G401 (cell line): ENCODE data around the gene FAM89B. TPM values are rescaled to one million over a fixed set of nuclear protein-coding genes. Genes with fewer than 3 reads are reported as not detected.

Experiments used
- DNase-seq: peaks from one replicate; pipeline ENCODE4 v3.0.0-alpha.2; 2015; ENCODE audit warnings: low spot score
- in situ Hi-C: cut with HindIII; loops from 2 replicates; pipeline ENCODE4 v1.10.0; 2016; ENCODE audit warnings: low sequenced_read_pairs, mixed read lengths
- total RNA-seq: library from RNA; depleted of rRNA; stranded (reverse); fragments of >200 nt; shearing (Covaris generic); gene quantifications from 2 replicates; pipeline ENCODE4 v1.2.3, GENCODE V29; 2014

The FAM89B gene
- total RNA-seq, 1 experiment from 2014 or later, result 28.1 TPM

DNA sequence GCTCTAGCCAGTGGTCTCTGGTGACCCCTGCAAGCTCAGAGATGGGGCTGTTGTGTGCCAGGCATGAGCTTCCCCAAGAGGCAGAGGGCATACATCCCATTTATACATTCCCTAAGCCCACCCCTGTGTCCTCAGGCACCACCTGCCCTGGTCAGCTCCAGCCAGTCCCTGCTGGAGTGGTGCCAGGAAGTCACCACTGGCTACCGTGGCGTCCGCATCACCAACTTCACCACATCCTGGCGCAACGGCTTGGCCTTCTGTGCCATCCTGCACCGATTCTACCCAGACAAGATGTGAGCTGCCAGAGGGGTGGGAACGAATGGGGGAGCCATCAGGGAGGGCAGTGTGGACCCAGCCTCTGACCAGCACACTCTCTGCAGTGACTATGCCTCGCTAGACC is 11.8 kb downstream of the FAM89B start:
- DNase-seq, result no peak
- in situ Hi-C loops, result no loop called here

DNA sequence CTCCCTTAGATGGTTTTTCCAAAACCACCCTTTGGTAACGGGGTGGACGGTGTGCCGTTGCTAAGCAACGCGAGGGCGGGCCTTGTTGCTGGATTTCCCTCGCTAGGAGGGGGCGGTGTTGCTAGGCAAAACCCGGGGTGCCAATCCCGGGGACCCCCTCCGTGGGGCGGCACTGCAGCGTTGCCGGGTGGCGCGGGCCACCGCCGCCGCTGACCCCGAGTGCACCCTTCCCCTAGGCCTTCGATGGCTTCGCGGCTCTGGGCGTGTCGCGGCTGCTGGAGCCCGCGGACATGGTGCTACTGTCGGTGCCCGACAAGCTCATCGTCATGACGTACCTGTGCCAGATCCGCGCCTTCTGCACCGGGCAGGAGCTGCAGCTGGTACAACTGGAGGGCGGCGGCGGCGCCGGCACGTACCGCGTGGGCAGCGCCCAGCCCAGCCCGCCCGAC is 12.4 kb downstream of the FAM89B start:
- in situ Hi-C loops, result no loop called here
- peak; percentile 69 for DNase-seq

DNA sequence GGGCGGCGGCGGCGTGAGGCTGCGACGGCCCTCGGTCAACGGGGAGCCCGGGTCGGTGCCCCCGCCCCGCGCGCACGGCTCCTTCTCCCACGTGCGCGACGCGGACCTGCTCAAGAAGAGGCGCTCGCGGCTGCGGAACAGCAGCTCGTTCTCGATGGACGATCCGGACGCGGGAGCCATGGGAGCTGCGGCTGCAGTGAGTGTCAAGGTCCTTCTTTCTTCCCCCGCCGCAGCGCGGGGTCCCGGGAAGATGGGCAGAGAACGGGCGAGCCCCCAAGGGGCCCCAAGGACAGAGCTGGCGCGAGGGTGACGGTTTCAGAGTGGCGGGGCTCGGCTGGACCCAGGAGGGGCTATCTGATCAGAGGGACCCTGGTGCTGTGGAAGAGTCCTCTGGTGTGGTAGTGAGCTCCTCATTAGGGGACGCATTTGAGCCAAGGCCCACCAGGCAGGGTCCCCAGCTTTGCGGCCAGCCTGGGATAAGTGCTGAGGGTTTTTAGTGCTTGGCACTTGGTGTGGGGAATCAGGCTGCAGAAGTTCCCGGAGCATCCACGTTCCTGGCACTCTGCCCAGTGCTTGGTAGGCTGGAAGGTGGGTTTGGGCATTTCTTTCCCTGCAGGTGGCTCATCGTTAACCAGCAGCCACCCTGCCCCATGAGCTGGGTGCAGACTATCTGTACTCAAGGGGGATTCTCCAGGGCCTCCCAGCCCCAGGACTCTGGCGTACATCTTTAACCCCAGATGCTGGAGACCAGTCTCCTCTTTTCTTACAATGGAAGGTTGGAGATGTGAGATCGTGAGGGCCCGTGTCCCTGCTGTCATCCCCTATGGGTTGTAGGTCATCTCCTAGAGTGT is 13.3 kb downstream of the FAM89B start:
- in situ Hi-C loops, result no loop called here
- no peak for DNase-seq

DNA sequence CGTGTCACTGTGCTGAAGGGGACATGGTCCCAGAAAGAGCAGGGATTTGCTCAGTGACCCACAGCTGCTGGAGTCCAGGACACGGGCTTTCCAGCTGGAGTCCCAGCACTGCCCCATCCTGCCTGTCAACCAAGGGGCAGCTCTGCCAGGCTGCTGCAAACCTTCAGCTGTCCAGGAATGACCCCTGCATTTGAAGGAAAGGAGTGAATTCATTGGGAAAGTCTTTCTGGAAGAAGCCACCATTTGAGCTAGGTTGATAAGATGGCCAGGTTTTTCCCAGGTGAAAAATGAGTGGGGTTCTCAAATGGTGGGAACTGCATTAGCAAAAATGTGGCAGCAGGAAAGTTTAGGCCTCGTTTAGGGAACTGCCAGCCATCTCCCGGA is 13.9 kb downstream of the FAM89B start:
- DNase-seq, result no peak

DNA sequence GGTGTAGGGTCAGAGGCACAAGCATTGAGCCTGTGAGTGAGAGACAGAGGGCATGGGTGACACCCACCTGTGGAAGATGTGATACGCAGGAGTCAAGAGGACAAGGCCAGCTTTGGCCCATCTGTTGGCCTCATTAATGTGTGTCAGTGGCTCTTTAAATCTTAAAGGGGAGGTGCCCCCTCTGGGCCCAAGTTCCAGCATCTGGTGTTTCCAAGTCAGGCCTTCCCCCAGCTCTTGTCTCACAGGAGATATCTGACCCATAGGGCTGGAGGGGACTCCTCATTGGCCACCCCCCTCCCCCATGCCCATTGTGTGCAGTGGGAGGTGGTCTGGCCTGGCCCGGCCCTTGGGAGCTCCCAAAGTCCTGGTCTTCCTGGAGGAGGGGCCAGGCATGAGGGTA is 14.3 kb downstream of the FAM89B start:
- in situ Hi-C loops, result no loop called here
- peak; percentile 71 for DNase-seq

More for the DNA sequence above, 13.9 kb downstream of the FAM89B start:
- in situ Hi-C loops, result no loop called here

DNA sequence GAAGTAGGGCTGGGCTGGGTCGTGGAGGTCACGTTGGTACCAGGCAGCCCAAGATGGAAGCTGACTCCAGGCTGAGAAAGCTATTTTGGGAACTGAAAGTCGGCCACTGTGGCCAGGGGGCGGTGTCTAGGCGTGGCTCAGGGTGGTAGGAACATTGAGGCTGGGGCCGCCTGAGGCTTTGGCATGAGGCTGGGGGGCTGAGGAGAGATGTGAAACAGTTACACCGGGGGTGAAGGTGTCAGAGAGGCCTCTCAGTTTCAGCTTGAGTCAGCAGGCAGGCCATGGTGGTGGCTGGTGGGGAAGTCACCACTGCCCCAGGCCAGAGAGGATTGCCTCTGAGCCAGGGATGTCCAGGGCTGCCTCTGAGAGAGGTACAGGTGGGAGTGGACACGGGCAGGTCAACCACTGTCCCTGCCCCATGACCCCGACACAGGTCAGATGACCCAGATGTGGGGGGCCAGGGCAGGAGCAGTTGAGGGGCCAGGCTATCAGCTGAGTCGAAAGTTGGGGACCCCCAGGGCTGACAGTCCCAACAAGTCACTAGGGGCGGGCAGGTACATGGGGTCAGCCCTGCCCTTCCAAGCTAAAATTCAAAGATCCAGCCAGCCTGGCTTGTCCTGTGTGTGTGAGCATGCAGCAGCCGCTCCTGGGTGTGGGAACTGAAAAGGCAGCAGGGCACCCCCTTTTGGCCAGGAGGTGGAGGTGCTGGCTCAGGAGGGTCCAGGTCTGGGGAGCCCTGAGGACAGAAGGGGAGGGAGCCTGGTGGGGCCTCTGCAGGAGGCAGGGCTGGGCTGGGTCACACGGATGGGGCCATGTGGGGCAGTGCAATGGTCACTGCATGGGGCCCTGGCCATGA is 16.1 kb downstream of the FAM89B start:
- in situ Hi-C loops, result no loop called here
- DNase-seq, result peak; percentile 51

DNA sequence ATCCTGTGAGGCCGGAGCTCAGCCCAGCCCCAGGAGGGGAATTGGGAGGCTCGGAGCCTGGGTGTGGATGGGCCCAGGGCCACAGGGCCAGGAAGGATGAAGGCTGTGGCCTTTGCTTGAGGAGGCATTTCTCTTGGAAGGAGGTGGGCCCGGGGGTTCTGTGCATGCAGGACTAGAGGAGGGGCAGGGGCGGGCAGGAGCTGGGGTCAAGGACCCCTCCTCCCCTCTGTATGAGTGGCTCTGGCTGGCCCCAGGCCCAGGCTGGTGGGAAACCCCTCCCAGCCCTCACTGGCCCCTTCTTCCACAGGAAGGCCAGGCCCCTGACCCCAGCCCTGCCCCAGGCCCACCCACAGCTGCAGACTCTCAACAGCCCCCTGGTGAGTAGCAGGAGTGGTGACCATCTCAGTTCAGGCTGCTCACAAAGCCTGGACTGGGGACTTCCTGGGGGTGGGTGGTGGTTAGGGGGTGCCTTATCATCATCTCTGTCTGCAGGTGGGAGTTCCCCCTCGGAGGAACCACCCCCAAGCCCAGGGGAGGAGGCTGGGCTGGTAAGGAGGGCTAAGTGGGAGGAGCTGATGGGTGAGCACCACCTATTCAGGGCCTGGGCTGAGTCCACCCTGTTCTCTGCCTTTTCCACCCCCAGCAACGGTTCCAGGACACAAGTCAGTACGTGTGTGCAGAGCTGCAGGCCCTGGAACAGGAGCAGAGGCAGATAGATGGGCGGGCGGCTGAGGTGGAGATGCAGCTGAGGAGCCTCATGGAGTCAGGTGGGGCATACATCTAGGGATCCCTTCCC is 17.3 kb downstream of the FAM89B start:
- in situ Hi-C loops, result no loop called here
- DNase-seq, result no peak

DNA sequence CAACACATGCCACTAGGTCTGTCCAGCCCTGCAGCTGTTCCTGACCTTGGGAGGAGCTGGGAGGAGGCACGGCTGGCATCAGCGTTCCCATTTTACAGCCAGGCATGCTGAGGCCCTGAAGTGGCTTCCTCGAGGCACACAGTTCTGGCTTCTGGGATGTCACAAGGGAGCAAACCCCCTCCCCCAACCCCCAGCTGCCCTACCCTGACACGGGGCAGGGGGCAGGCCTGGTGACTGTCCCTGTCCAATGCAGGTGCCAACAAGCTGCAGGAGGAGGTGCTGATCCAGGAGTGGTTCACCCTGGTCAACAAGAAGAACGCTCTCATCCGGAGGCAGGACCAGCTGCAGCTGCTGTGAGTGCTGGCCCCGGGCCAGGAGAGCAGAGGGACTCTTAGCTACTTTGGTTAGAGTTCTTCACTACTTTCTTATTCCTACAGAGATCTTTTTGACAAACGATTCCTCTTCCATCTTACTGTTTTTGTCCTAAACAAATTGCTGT is 18.0 kb downstream of the FAM89B start:
- in situ Hi-C loops, result no loop called here
- no peak for DNase-seq

DNA sequence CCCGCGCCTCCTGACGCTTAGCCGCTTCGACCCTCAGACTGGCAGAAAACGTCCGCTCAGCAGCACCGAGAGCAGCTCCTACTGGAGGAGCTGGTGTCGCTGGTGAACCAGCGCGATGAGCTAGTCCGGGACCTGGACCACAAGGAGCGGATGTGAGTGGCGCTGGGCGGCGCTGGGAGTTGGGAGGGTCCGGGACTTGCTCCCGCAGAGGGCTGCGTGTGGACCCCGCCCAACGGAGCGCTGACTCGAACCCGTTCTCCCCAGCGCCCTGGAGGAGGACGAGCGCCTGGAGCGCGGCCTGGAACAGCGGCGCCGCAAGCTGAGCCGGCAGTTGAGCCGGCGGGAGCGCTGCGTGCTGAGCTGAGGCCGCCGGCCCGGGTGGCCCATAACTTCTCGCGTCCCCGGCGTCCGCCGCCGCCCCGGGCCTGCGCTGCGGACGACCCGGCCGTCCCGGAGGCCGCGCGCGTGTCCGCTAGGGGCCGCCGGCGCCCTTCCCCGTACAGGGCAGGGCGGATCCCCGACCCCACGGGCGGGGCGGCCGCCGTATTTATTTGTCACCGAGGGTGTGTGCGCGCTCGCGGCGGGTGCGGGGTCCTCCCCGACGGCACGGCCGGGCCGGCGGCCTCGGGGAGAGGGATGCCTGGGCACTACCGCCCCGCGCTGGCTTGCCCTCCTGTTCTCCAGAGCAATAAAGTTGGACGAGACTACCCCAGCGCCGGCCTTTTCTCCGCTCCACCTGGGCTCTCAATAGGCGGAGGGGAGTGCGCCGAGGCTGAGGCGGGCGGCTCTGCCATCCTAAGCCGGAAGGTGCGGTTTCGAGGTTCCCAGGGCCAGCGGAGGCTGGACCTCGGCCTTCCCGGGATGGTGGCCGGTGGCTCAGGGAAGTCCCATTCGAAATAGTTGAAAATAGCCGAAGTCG is 19.9 kb downstream of the FAM89B start:
- in situ Hi-C loops, result no loop called here

DNA sequence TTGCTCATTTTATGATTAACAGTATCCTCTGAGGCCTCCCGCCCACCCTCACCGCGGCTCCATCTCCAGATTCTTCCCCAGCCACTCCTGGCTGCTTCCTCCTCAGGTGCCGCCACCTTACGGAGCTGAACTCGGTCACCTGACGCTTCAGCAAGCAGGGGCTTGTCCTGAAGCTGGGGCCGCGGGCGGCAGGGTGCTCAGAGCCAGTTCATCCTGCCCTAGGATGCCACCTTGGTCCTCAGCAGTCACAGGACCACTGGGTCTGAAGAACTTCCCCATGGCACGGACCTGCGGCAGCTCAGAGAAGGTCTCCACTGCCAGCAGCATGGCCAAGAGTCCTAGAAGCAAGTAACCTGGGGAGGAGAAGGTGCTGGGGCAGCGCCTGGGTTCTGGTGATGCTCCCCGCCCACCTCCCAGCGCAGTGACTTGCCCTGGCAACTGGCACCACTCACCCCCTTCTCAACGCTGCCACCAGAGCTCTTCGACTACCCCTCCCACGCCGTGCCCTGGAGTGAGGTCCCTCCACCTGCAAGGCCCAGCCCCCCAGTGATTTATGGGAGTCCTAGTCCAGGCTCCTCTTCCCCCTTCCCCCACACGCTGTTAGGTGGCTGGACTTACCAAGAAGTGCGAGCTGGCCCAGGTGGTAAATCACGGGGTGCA is 20.6 kb downstream of the FAM89B start:
- in situ Hi-C loops, result no loop called here
- no peak for DNase-seq

More for the DNA sequence above, 19.9 kb downstream of the FAM89B start:
- DNase-seq, result no peak

DNA sequence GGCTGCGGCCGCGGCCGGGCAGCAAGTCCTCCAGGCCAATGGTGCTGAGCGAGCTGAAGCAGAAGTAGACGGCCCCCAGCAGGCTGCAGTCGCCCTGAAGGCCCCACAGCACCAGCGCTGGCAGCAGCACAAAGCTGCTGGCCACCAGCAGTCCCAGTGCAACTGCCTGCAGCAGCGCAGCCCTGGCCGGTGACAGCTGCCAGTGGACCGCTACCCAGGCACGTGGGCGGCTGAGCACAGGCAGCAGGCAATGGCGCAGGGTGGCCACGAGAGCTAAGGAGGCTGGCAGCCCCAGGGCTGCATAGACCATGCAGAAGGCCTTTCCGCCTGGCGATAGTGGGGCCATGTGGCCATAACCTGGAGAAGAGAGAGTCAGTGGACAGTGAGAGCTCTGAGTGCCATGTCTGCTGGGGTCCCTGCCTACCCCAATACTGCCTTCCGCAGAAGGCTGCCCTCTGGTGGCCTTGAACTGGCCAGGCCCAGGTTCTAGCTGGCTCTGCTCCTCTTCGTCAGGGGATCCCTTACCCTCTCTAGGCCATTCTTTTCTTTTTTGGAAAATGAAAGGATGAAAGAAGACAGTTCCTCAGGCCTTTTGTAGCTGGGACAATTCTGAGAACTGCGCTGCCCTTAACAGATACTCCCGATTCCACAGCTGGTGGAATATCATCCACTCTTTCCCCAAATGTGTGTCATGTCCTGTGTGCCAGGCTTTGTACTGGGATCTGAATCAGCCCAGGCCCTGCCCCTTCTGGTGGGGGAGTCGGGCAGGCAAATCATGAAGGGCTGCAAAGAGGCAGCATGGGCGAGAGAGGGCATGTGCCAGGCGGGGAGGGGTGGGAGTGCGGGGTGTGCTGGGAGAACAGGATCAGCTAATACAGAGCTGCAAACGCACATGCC is 21.4 kb downstream of the FAM89B start:
- DNase-seq, result peak; percentile 58
- in situ Hi-C loops, result no loop called here

DNA sequence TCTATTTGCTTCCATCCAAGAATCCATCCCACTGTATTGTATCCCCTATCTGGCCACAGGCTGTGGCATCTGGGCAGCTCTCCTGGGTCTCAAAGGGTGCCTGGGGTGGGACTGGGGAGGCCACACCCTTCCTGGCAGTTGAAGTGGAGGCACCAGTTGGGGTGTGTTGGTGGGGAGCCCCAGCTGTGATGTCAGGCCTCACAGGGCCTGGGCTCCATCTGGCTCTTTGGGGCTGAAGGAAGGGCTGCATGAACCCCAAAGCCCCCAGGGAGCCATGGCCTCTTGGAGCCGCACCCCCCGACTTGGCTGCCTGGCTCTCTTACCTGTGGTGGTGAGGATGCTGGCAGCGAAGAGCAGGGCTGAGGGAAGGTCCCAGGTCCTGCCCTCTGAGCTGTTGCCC is 22.8 kb downstream of the FAM89B start:
- no peak for DNase-seq
- in situ Hi-C loops, result no loop called here

DNA sequence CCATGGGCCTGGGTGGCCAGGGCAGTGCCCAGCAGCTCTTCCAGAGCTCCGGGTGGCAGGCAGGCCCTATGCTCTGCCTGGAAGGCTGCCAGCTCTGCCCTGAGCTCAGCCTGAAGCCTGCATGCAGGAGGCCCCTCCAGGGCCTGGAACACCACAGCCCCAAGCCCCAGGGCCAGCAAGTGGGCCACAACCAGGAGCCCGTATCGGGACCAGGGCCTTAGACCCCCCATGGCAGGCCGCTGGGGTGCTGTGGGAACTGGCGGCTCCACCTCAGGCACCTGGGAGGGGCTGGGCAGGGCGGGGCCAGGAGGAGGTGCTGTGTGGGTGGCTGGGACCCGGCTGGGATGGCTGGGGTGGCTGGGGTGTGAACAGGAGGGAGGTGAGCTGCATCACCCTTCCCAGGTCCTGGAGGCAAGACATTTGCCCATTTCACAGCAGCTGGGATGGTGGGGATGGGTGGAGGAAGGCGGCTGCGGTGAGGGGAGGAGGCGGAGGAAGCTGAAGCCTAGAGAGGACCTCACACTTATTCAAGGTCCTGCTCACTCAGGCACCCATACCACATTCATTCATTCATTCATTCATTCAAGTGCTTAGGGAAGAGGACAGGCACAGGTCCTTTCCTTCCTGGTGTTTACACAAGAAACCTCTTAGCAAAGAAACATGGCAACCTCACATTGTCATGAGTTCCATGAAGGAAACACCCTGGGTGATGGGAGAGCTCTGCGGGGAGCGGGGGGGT is 23.4 kb downstream of the FAM89B start, which contains the start of gene KCNK7:
KCNK7 (minus strand) TSS at position 258 of the 739 bp plus-strand sequence; CDS start at position 230, 28 bp downstream.
- in situ Hi-C loops, result no loop called here

DNA sequence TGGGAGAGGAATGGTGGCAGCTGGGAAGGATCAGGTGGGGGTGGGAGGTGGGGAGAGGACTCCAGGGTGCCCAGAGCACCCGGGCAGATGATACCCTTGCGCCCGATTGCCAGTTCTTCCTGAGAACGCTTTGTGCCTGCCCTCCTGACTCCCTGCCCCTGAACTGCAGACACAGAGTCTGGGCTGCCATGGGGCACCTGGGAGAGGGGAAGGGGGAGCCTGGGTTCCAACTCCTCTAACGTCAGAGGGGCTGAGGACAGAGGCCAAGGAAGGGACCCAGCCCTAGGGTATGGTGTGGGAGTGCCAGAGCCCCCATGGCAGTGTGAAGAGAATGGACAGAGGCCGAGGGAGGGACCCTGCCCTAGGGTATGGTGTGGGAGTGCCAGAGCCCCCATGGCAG is 24.2 kb downstream of the FAM89B start:
- in situ Hi-C loops, result no loop called here

More for the DNA sequence above, 23.4 kb downstream of the FAM89B start, which contains the start of gene KCNK7:
- DNase-seq, result no peak

DNA sequence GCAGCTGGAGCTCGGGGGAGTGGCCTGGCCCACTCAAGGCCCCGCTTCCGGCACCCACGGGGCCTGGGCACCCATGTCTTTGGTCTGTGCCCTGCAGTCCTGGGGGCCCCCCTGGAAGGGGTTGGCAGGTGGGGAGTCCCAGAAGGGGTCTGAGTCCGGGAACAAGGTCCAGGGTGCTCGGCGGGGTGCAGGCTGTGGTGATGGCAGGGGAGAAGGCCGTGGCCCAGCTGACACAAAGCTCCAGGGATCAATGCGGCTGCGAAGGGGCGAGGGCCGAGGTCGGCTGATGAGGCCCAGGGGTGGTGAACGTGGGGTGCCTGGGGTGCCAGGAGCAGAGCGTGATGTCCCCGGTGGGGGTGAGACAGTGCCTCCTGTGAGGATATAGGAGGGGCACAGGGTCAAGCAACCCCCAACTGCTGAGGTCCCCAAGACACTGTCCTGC is 25.9 kb downstream of the FAM89B start:
- no peak for DNase-seq
- in situ Hi-C loops, result no loop called here

More for the DNA sequence above, 24.2 kb downstream of the FAM89B start:
- DNase-seq, result no peak
